Occipital lobe (tissue), 2 donors: ENCODE data around the gene C12orf60. TPM values are rescaled to one million over a fixed set of nuclear protein-coding genes. Genes with fewer than 3 reads are reported as not detected.

Experiments
- DNase-seq: peaks from one replicate; lab custom pipeline; 2025; lab: John Stamatoyannopoulos, UW
- total RNA-seq: library from RNA; depleted of rRNA; stranded (reverse); fragments of >200 nt; gene quantifications from one replicate; pipeline ENCODE4 v1.2.3, GENCODE V29; 2014

The C12orf60 gene
- total RNA-seq, 1 donor from 2014 or later: 3.6 TPM

- no peak for DNase-seq
Measured at GRCh38 chr12:14871886-14872285, 68.4 kb downstream of the C12orf60 start.

- no peak for DNase-seq
Measured at GRCh38 chr12:14873440-14874185, 70.1 kb downstream of the C12orf60 start.

Other genes starting within 250 kb of the C12orf60 start
- 2.5 TPM for gene PLBD1, start 235.8 kb upstream of the C12orf60 start, total RNA-seq
- under 0.01 TPM for gene GUCY2C, start 107.1 kb upstream of the C12orf60 start, total RNA-seq
- gene WBP11, start 192 bp upstream of the C12orf60 start, total RNA-seq: 16.1 TPM
- gene SMCO3, start 10.5 kb downstream of the C12orf60 start, total RNA-seq: not detected
- gene ART4, start 39.9 kb downstream of the C12orf60 start, total RNA-seq: not detected
- gene MGP, start 82.2 kb downstream of the C12orf60 start, total RNA-seq: 3.9 TPM
- not detected for gene ERP27, start 134.9 kb downstream of the C12orf60 start, total RNA-seq
- gene ARHGDIB, start 157.9 kb downstream of the C12orf60 start, total RNA-seq: 5.8 TPM
- gene PDE6H, start 169.4 kb downstream of the C12orf60 start, total RNA-seq: not detected